SIG-M5 treated with dmso at 0.1 percent for 504 hours (cell line): Measurements from ENCODE around the gene CCNJ.
A peak's percentile ranks its signal among the peaks of the same experiment; 100 is the strongest.
"Not testable (repeated sequence)": the region's sequence is repeated elsewhere in the genome, so short reads cannot be mapped to it uniquely, and the experiment has no call there.

ENCODE experiments used
- DNase-seq: peaks from one replicate; lab custom pipeline; 2025; ENCODE audit not compliant: unreplicated experiment; lab: John Stamatoyannopoulos, UW

CCNJ gene

GRCh38 chr10:96043033-96043892 is at the start of gene CCNJ:
Gene CCNJ, plus strand, starts transcription at chr10:96043583. Its CDS starts 811 bp downstream, at chr10:96044394.
- DNase-seq = peak; percentile 80

GRCh38 chr10:95994376-95994775 is 49.0 kb upstream of the CCNJ start:
- DNase-seq = not testable (repeated sequence)

GRCh38 chr10:95998255-95998784 is 45.1 kb upstream of the CCNJ start:
- DNase-seq = no peak

GRCh38 chr10:96013956-96014355 is 29.4 kb upstream of the CCNJ start:
- DNase-seq = no peak

- DNase-seq = no peak
Observed at GRCh38 chr10:96014473-96015102, 28.8 kb upstream of the CCNJ start.

GRCh38 chr10:96017191-96017687 is 26.1 kb upstream of the CCNJ start:
- DNase-seq = peak; percentile 26

- no peak for DNase-seq
Observed at GRCh38 chr10:96021332-96021731, 22.1 kb upstream of the CCNJ start.

GRCh38 chr10:96022739-96023138 is 20.6 kb upstream of the CCNJ start:
- no peak for DNase-seq

- DNase-seq = no peak
Observed at GRCh38 chr10:96023168-96023567, 20.2 kb upstream of the CCNJ start.

- DNase-seq = peak; percentile 31
Observed at GRCh38 chr10:96025566-96025965, 17.8 kb upstream of the CCNJ start.

- DNase-seq = no peak
Observed at GRCh38 chr10:96034625-96035024, 8.8 kb upstream of the CCNJ start.

- no peak for DNase-seq
Observed at GRCh38 chr10:96038476-96039387, 4.7 kb upstream of the CCNJ start.

- DNase-seq = no peak
Observed at GRCh38 chr10:96041146-96041545, 2.2 kb upstream of the CCNJ start.

- DNase-seq = peak; percentile 36
Observed at GRCh38 chr10:96043893-96044715, 721 bp downstream of the CCNJ start.

GRCh38 chr10:96044736-96045135 is 1.4 kb downstream of the CCNJ start:
- peak; percentile 79 for DNase-seq

- DNase-seq = no peak
Observed at GRCh38 chr10:96046546-96046945, 3.2 kb downstream of the CCNJ start.

- DNase-seq = no peak
Observed at GRCh38 chr10:96047004-96047649, 3.7 kb downstream of the CCNJ start.

- DNase-seq = not testable (repeated sequence)
Observed at GRCh38 chr10:96047925-96048324, 4.5 kb downstream of the CCNJ start.

- no peak for DNase-seq
Observed at GRCh38 chr10:96049340-96049739, 6.0 kb downstream of the CCNJ start.

- no peak for DNase-seq
Observed at GRCh38 chr10:96053985-96054384, 10.6 kb downstream of the CCNJ start.
